AG10803 (cell line): Measurements from ENCODE around the gene HMOX1.

Source experiments
- DNase-seq: peaks from one replicate; pipeline ENCODE4 v3.0.0; 2010; ENCODE audit warnings: low read depth
- H3K4me3 ChIP-seq: 2 replicates; pipeline ENCODE4 v1.5.1; 2011; ENCODE audit warnings: mild to moderate bottlenecking, low read length, control low read depth
- TF ChIP-seq, protein P1 (sequence below): conservative IDR thresholded peaks from 2 replicates; pipeline ENCODE4 v1.5.1; 2011; ENCODE audit warnings: mild to moderate bottlenecking, low read length, control low read depth, inconsistent platforms

HMOX1 gene

DNA sequence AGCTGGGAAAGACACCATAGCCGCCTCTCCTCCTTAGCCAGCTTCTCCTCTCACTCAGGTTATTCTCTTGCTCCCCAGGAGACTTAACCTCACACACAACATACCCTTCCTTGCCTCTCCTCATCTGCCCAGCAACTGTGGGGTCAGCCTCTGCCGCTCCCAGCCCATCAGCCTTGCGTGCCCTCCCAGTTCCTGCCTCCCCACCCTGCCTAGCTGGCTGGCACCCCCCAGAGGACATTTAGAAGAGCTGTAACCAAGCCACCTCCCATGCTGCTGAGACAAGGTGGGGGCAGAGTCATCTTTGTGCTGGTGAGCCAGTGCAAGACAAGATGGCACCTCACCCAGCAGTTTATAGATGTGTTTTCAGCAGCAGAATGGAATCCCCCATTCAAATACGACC, 43.0 kb upstream of the HMOX1 start:
- TF ChIP-seq, protein P1, sequence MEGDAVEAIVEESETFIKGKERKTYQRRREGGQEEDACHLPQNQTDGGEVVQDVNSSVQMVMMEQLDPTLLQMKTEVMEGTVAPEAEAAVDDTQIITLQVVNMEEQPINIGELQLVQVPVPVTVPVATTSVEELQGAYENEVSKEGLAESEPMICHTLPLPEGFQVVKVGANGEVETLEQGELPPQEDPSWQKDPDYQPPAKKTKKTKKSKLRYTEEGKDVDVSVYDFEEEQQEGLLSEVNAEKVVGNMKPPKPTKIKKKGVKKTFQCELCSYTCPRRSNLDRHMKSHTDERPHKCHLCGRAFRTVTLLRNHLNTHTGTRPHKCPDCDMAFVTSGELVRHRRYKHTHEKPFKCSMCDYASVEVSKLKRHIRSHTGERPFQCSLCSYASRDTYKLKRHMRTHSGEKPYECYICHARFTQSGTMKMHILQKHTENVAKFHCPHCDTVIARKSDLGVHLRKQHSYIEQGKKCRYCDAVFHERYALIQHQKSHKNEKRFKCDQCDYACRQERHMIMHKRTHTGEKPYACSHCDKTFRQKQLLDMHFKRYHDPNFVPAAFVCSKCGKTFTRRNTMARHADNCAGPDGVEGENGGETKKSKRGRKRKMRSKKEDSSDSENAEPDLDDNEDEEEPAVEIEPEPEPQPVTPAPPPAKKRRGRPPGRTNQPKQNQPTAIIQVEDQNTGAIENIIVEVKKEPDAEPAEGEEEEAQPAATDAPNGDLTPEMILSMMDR: no peak
- no peak overlapping the region for H3K4me3 ChIP-seq
- DNase-seq: no peak

DNA sequence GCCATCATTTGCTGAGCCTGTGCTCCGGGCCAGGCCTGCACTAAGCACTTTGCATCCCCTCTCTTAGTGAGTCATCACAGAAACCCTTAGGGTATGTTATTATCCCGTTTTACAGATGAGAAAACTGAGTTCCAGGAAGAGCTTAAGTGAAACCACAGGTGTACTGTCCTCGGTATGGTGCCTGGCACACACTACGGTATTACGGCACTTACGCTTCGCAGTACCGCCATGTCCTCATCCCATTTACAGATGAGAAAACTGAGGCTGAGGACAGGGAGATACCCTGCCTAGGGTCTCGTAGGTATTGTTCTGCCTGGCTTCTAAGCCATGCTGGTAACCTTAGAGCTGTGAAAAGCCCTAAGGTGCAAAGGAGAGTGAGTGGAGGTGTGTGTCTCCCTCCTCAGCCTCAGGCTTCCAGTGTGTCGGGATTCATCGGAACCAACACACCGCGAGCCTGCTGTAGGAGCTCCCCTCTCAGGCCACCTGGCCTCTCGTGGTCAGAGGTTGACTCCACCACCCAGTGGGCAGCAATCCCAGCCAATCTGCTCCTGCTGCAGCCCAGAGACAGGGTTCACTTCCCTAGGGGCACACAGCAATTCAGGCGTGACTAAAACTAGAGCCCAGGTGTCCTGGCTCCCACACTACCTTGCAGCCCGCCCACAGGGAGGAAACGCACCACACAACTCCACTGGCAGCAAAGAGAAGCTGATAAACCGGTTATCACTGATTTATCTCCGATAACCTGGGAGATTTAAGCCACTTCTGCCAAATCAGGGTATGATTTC, 39.6 kb upstream of the HMOX1 start:
- TF ChIP-seq, protein P1: no peak
- DNase-seq: no peak
- H3K4me3 ChIP-seq: no peak overlapping the region

DNA sequence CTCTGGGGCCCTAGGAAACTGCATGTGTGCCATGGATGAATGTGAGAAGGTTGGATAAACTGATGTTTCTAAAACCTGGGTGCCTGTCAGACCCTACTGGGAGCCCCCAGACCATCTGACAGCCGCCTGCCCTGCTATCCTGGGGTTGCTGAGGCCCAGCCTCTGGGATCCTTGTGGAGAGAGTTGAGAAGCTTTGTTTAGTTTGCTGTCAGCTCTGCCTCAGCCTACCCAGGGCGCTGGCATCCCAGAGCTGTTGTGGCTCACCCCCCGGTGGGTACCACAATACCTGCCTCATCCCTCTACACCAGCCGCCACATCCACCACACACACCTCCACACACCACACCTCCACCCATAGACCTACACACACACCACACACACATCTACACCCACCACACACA, 38.5 kb upstream of the HMOX1 start:
- TF ChIP-seq, protein P1: no peak
- no peak for DNase-seq
- H3K4me3 ChIP-seq: no peak overlapping the region

DNA sequence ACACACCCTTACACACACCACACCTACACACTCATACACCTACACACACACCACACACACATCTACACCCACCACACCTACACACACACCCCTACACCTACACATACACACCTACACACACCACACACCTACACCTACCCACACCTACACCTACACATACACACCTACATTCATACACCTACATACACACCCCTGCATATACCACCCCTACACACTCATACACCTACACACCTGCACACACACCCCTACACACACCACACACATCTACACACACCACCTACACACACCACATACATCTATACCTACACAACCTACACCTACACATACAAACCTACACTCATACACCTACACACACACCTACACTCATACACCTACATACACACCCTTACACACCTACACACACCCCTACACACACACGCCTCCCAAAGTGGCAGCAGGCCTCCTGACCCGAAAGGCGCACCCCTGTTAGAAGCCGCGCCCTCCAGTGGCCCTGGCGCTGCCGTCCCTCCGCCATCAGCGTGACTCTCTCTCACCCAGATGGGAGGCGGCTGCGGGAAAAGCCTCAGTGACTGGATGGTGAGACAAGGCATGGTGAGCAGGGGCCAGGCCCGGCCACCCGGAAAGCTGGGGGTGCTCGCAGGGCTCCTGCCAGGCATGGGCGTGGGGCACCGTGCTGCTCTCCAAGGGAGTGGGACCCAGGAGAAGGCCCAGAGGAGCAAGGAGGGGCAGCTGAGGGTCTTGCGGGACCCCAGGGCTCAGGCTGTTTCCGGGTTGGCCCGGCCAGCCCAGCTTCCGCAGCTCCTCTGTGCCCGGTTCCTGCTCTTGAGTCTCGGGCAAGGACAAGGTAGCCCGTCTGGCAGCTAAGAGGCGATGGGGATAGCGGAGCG, 37.0 kb upstream of the HMOX1 start:
- TF ChIP-seq, protein P1: no peak
- no peak overlapping the region for H3K4me3 ChIP-seq
- no peak for DNase-seq

DNA sequence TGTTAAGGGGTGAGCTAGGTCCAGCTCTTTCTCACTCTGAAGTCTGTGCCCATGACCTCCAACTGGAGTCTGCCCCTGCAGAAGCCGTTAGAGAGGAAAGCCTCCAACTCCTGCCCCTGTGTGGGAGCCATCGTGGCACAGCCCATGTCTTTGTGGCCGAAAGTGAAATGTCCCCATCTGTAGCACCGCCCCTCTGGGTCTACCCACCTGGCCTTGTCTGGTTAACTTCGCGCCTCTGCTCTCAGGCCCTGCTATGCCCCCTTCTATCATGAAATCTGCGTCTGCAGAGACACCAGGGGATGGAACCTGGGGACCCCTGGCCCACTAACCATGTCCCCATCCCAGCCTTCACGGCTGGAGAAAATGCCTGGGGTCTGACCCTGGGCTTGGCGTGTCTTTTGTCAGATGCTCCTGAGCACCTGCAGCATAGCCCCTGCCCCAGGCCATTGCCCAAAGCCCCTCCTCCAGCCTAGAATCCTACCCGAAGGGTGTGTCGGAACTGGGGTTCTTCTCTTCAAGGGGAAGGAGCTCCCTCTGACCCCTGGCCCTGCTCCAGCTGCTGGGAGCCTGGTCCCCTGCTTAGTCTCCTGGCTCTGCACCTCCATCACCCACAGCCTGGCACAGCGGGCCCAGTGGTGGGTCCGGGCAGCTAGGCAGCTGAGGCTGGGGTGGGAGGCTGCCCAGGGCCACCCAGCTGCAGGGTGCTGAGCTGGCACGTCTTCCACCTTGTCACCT, 35.8 kb upstream of the HMOX1 start:
- H3K4me3 ChIP-seq: no peak overlapping the region
- TF ChIP-seq, protein P1: no peak
- no peak for DNase-seq

DNA sequence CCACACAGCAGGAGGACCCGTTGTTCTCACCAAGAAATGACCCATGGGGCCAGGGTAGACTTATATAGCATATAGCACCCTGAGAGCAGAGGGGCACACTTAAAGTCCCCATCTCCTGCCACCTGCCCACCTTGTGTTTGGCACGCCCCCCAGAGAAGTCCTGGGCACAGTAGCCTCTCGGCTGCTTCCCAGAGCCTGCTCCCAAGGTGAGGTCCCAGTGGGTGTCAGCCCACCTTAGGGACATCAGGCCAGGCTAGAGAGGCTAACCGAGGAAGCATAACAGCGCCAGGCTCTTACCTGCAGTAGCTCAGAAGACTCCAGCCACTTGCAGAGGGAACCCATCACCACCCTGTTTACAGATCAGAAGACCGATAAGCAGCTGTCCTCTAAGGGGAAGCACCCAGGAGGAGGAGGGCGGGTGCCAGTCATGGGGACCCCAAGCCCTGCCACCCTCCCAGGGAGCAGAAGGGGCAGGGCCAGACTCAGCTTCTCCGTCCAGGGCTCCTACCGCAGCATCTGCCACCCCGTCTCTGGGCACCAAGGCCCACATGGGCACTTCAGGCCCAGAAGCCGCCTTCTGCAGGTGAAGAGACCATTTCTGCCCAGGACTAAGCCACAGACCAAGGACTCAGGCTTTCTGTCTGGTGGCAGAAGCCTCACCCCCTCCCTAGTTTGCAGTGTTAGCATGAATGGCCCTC, 34.9 kb upstream of the HMOX1 start:
- no peak overlapping the region for H3K4me3 ChIP-seq
- DNase-seq: no peak
- TF ChIP-seq, protein P1: no peak
